IPS-11a (cell line): ENCODE results near the gene EFCAB6.

ENCODE experiments used
- H3K4me3 ChIP-seq: one replicate; pipeline ENCODE4 v1.5.1; 2013; ENCODE audit warnings: low read depth, low read length, control low read depth

The EFCAB6 gene

GRCh38 chr22:43750751-43751150 lies 61.4 kb downstream of the EFCAB6 start:
- no peak overlapping the region for H3K4me3 ChIP-seq

DNA sequence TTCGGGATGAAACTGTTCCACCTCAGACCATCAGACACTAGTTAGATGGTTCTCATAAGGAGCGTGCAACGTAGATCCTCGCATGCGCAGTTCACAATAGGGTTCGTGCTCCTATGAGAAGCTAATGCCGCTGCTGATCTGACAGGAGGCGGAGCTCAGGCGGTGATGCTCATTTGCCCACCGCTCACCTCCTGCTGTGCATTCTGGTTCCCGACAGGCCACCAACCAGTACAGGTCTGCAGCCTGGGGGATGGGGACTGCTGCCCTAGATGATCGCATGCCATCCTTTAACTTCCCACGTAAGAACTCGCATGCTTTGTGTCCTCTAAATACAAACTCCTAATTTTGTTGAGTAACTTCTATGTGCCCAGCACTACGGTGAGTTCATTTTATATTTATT lies 62.6 kb downstream of the EFCAB6 start:
- no peak overlapping the region for H3K4me3 ChIP-seq

DNA sequence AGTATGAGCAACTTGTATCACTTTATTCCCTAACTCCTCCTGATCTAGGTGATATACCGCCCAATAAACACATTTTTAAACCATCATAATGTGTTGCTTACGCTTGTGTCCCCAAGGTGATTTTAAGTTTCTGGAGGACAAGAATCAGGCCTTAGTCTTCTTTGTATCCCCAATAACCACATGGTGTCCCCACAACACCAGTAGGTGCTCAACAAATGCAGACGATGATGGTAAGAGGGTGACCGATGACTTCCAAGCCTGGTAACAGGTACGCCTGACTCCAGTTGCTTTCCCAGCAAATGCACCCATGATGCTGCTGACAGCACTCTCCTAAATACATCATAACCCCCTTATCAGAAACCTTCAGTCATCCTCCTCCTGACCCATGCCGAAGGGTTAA lies 64.2 kb downstream of the EFCAB6 start:
- H3K4me3 ChIP-seq: no peak overlapping the region

- no peak overlapping the region for H3K4me3 ChIP-seq
Observed at GRCh38 chr22:43747058-43747457, 65.0 kb downstream of the EFCAB6 start.

- H3K4me3 ChIP-seq: no peak overlapping the region
Observed at GRCh38 chr22:43745783-43746356, 66.2 kb downstream of the EFCAB6 start.

DNA sequence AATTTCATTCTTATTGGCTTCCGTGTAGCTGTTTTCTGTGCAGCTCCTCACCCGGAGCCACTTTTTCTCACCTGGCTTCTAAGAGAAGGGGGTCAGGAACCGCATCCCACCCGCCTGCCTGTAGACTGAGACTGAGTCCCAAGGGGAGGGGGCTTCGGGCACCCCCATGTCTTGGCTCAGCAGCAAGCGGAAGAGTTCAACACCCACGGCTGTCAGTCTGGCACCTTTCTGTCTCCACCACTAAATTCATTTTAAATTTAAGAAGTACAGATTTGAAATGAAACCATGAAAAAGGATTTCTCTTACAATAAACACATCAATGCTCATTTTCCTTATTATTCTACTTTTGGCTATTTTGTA lies 66.7 kb downstream of the EFCAB6 start:
- no peak overlapping the region for H3K4me3 ChIP-seq

DNA sequence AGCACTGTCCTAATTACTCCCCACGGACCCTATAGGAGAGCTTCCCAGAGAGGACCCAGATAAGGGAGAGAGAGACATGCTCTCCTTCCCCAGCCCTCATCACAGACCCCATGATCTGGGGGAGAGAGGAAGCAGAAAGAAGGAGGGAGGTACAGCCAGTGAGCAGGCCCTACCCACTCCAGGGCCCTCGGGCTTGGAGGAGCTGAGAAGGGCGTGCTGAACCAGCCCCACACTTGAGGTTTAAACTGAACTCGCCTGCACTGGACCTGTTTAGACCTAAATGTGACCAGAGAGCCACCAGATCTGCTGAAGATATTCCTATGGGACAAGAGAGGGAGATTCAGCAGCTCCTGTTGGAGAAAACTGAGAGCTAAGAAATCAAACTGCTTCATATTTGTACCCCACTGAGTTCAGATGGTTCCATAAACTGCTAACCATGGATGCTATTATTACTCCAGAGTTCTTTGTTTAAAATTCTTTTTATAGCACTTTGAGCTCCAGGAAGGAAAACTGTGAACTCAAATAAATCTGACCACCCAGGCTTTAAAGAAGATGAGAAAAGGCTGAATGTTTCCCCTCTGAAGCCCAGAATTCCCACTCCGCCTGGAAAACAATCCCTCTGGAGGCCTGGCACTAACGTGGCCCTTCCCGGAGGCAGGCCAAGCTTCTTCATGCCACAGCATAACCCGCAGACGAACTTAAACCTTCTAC lies 67.2 kb downstream of the EFCAB6 start:
- H3K4me3 ChIP-seq: no peak overlapping the region

GRCh38 chr22:43743929-43744643 lies 68.0 kb downstream of the EFCAB6 start:
- no peak overlapping the region for H3K4me3 ChIP-seq

DNA sequence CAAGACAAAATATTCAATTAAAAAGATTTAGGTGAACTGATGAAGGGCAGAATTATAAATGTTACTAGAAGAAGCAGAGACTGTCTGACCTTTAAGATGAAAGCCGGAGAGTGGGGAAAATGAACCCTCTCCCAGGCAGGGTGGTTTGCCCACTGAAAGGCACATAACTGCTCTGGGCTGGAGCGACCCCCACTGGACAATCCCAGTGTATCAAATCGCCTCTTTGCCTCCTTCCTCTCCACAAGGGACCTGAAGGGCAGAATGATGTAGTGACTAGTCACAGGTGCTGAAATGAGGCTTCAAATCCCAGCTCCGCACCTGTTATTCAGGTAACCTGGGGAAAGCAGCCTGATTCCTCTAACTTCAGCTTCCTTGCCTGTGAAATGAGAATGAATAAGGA lies 69.0 kb downstream of the EFCAB6 start:
- H3K4me3 ChIP-seq: no peak overlapping the region

DNA sequence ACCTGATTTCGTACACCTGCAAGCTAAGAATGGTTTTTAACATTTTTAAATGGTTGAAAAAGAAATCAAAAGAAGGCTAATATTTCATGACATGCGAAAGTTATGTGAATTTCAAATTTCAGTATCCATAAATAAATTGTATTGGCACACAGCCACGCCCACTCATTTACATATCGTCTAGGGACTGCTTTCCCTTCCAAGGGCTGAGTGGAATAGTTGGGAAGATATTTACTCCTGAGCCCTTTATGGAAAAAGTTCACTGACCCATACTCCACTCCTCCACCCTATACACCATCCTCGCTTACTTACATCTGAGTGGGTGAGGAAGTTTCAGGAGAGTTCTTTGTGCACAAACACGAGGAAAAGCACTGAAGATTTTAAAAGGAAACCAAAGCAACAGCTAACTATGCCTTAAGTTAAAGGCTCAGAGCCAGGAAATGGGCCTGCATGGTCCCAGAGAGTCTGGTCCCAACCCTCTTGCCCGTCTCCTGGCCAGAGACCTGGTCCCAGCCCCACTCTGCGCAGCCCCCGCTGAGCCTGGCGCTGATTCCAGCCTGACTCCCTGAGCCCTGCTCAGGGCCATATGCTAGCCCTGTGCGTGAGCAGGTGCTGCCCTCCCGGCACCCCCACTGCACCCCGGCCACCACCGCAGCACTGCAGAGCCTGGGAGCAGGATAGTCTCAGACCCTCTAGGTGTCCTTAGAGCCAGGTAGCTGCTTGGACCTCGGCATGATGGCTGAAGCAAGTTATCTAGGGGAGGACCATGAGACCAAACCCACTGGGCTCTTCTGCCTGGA lies 69.8 kb downstream of the EFCAB6 start:
- no peak overlapping the region for H3K4me3 ChIP-seq

- H3K4me3 ChIP-seq: no peak overlapping the region
Observed at GRCh38 chr22:43740587-43741270, 71.4 kb downstream of the EFCAB6 start.

- no peak overlapping the region for H3K4me3 ChIP-seq
Observed at GRCh38 chr22:43739851-43740379, 72.2 kb downstream of the EFCAB6 start.

- H3K4me3 ChIP-seq: no peak overlapping the region
Observed at GRCh38 chr22:43737150-43737828, 74.8 kb downstream of the EFCAB6 start.

DNA sequence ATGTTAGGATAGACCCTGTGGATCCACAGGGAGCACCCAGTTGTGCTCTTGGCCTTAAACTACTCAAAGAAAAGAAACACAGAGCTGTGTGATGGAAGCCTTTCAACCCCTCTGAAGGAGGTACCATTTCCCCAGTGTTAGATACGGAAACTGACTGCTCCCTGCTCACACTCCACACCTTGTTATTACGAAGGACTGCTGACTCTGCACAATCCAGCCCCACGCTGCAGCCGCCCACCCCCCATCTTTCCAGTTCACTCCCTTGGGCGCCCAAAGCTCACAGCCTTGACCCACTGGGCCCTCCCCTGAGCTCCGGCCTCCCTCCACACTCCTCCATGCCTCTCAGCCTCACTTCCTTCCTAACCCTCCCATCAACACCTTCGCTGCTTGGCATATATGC lies 75.5 kb downstream of the EFCAB6 start:
- H3K4me3 ChIP-seq: no peak overlapping the region

DNA sequence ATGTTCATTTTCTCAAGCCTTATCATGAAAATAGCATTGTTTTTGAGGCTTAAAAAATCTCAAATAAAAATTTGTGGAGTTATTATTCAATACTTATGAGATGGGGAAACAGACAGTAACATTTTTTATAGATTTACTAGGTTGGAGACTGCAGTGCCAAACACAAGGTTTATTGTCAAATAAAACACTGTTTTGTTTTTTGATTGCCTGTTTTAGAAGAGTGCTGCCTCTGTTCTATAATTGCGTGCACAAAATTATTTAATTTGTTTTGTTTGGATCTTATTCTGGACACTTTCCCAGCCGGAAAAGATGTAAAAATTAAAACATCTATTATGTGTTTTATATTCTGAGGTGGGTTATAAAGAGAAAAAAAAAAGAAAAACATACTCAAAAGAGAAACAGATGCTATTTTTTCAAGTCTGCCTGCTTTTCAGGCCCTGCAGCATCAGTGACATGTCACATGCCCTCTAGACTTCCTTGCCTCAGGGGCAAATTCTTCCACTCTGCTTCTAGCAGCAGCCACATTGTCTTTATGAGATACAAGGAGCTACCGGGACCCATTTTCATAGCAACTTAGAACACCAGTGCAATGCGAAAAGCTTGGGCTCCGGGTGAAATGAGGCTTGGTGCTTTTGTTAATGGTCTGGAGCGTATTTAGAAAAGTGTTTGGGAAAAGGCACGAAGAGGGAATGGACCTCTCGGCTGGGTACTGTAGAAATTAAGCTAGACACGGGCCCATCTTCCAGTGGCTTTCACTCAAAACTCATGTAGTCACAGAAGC lies 77.5 kb downstream of the EFCAB6 start:
- no peak overlapping the region for H3K4me3 ChIP-seq

GRCh38 chr22:43733138-43733537 lies 79.0 kb downstream of the EFCAB6 start:
- no peak overlapping the region for H3K4me3 ChIP-seq

DNA sequence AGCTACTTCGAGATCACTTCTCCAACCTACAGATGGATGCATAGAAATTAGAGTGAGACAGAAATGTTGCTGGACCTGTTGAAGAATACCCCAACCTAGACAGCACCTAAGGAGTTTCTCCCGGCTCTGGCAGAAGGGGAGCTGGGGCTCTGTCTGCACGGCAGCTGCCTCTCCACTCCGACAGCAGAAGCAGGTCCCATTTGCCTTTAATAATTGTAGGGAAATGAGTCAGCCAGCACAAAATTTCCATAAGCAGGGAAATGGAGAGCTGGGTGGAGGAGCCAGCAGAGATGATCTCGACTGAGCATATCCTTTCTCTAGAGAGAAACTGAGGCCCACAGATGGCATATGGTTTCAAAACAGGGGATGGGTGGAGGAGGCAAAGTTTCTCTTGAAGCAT lies 80.1 kb downstream of the EFCAB6 start:
- H3K4me3 ChIP-seq: no peak overlapping the region

DNA sequence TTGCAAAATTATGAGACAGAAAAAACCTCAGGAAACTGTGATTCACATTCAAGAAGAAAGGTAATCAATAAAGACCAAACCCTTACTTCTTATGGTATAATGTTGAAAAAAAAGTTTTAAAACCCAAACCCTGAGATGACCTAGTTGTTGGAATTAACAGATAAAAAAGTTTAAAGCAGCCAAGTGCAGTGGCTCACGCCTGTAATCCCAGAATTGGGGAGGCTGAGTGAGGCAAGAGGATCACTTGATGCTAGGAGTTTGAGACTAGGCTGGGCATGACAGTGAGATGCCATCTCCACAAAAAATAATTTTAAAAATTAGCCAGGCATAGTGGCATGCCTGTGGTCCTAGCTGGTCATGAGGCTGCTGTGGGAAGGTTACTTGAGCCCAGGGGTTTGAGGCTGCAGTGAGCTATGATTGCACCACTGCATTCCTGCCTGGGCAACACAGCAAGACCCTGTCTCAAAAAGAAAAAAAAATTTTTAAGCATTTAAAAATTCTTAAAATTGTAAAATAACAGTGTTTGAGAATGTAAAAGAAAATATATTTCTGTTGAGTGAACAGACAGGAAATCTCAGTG lies 85.1 kb downstream of the EFCAB6 start:
- H3K4me3 ChIP-seq: no peak overlapping the region

DNA sequence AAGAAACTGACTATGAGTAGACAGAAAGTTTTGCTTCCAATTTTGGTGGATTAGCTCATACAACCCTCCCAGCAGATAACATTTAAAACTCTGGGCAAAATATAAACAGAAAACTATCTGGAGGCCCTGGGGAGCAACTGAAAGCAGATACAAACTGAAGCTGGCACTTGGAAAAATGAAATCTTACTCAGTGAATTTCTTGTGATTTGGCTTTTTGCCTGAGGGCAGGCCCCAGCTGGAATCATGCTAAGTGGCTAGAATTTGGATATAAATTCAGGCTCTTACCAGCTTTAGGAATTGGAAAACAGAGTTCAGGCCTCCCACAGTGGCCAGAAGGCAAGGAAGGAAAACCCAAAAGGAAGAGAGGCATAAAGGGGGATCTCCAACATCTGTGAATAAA lies 85.8 kb downstream of the EFCAB6 start:
- no peak overlapping the region for H3K4me3 ChIP-seq
